ENCODE measurements around the gene FSTL5.

DNA sequence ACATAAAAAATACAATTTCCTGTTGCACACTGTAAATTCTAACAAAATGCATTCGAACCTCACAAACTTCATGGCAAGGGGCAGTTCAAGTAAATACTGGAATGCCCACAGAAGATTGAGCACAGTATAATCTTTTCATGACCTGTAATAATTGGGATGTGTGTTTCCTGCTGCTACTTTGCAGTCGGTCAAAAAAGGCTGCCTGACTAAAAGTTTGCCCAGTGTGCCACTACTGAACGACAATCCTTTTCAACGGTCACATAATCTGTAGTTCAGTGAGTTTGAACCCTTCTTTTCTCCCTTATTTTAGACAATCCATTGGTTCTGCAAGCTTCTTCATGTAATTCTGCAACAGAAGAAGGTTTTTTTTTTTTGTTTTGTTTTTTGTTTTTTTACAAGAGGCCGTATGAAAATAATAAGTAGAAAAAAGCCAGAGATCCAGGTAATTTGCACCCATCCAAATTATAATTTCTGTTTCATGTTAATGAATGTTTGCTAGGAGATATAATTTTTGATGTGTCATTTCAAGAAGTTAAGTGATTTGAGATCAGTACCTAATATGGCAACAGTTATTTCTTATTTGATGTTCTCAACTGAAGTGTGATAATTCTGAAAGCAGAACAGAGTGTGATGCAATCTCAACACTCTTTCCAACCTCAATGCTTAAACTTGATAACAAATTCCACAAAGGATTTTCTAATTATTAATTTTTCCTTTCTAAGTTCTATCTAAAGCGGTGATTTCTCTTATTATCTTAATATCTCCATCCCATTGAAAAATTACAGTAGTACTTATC, 237.6 kb downstream of the FSTL5 start:
- TF ChIP-seq, protein P1, sequence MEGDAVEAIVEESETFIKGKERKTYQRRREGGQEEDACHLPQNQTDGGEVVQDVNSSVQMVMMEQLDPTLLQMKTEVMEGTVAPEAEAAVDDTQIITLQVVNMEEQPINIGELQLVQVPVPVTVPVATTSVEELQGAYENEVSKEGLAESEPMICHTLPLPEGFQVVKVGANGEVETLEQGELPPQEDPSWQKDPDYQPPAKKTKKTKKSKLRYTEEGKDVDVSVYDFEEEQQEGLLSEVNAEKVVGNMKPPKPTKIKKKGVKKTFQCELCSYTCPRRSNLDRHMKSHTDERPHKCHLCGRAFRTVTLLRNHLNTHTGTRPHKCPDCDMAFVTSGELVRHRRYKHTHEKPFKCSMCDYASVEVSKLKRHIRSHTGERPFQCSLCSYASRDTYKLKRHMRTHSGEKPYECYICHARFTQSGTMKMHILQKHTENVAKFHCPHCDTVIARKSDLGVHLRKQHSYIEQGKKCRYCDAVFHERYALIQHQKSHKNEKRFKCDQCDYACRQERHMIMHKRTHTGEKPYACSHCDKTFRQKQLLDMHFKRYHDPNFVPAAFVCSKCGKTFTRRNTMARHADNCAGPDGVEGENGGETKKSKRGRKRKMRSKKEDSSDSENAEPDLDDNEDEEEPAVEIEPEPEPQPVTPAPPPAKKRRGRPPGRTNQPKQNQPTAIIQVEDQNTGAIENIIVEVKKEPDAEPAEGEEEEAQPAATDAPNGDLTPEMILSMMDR (IDR thresholded peaks at IDR 0.05 in 2 of 3, conservative IDR thresholded peaks at IDR 0.05 in 1 of 3; ENCODE audit: control insufficient read depth in 2 of 3, extremely low read depth in 1 of 3, insufficient read depth in 1 of 3, low read depth in 3 of 3, low read length in 3 of 3) = no peak
- TF ChIP-seq POLR2AphosphoS5 (IDR thresholded peaks at IDR 0.05; ENCODE audit: low read length) (no peak), CREM (IDR thresholded peaks at IDR 0.05; ENCODE audit: low read depth) (no peak), ZNF592 (IDR thresholded peaks at IDR 0.05) (no peak), HCFC1 (IDR thresholded peaks at IDR 0.05; ENCODE audit: low read length) (no peak), EP300 (IDR thresholded peaks at IDR 0.05; ENCODE audit: borderline replicate concordance in 1 of 2, control insufficient read depth in 1 of 2, low read depth in 2 of 2, low read length in 2 of 2) (no peak), RAD21 (IDR thresholded peaks at IDR 0.05; ENCODE audit: insufficient read depth, low read depth, low read length) (no peak)

Measured in GM12878 (cell line).